GM12878 (cell line): Measurements from ENCODE around the gene DDX42. TPM values are rescaled to one million over a fixed set of nuclear protein-coding genes. Genes with fewer than 3 reads are reported as not detected.

Experiments used
- ATAC-seq: fragments of 200-7000 bp; cut with Tn5 transposase; 3 replicates; pipeline ENCODE4 v1.9.1; 2020; ENCODE audit warnings: mild to moderate bottlenecking, moderate library complexity
- BruUV-seq: library from RNA; stranded (reverse); fragments of 400-500 nt; replicated peaks from 2 replicates; lab custom pipeline; 2021; lab: Mats Ljungman, UMichigan
- CTCF ChIA-PET: fragments of 300-600 bp; sonication (Branson Sonifier 250); formaldehyde crosslinking; extraction: SDS; loops from one replicate; lab custom pipeline; 2021; ENCODE audit warnings: inconsistent platforms; lab: Yijun Ruan, JAX
- POLR2A ChIA-PET: fragments of 350-600 bp; formaldehyde crosslinking; extraction: SDS; loops from one replicate; lab custom pipeline; 2021; ENCODE audit warnings: inconsistent platforms; lab: Charles Lee
- RAD21 ChIA-PET: fragments of 300-600 bp; sonication (Branson Sonifier 250); formaldehyde crosslinking; loops from one replicate; lab custom pipeline; 2023; ENCODE audit warnings: antibody characterized with exemption; ENCODE audit not compliant: unreplicated experiment; lab: Charles Lee
- SMC1A ChIA-PET: fragments of 300-600 bp; sonication (Branson Sonifier 250); formaldehyde crosslinking; loops from one replicate; lab custom pipeline; 2023; ENCODE audit not compliant: unreplicated experiment, uncharacterized antibody; lab: Charles Lee
- DNase-seq: peaks from one replicate; pipeline ENCODE4 v3.0.0-alpha.2; 2011; ENCODE audit warnings: low read depth, low spot score
- FAIRE-seq: peaks from 3 replicates; lab custom pipeline; 2011; peaks lifted over from hg19 to GRCh38; lab: Jason Lieb, UNC
- H2AFZ ChIP-seq: 2 replicates; pipeline ENCODE4 v1.6.0; 2011; ENCODE audit warnings: low read depth, low read length, control low read depth; ENCODE audit not compliant: control insufficient read depth
- H3K27ac ChIP-seq: 2 replicates; pipeline ENCODE4 v1.5.1; 2011; ENCODE audit warnings: control low read depth; ENCODE audit not compliant: control insufficient read depth, insufficient read depth
- H3K27me3 ChIP-seq, 2 experiments: replicated peaks in 1 of 2; 2 replicates each; pipeline versions ENCODE4 v1.6.0 to v1.6.1; 2011; ENCODE audit warnings: low read length in 1 of 2; ENCODE audit not compliant: control insufficient read depth in 2 of 2, insufficient read depth in 2 of 2
- H3K36me3 ChIP-seq, 2 experiments: 2 replicates each; pipeline ENCODE4 v1.5.1; 2011; ENCODE audit warnings: low read length in 1 of 2; ENCODE audit not compliant: control insufficient read depth in 2 of 2, insufficient read depth in 2 of 2
- H3K4me1 ChIP-seq: 2 replicates; pipeline ENCODE4 v1.6.1; 2011; ENCODE audit warnings: mild to moderate bottlenecking, low read length, moderate library complexity, mixed read lengths; ENCODE audit not compliant: control insufficient read depth, insufficient read depth
- H3K4me2 ChIP-seq: 2 replicates; pipeline ENCODE4 v1.6.0; 2011; ENCODE audit warnings: control low read depth; ENCODE audit not compliant: control insufficient read depth, insufficient read depth
- H3K4me3 ChIP-seq: fragments of 200-600 bp; sonication (generic); 2 replicates; pipeline ENCODE4 v1.5.1; 2016
- H3K79me2 ChIP-seq: 2 replicates; pipeline ENCODE4 v1.6.0; 2011; ENCODE audit warnings: low read length; ENCODE audit not compliant: control insufficient read depth, insufficient read depth
- H3K9ac ChIP-seq: 2 replicates; pipeline ENCODE4 v1.8.0; 2011; ENCODE audit warnings: low read length, control low read depth, mixed read lengths; ENCODE audit not compliant: control insufficient read depth, insufficient read depth
- H3K9me3 ChIP-seq: replicated peaks from 3 replicates; pipeline ENCODE4 v1.5.1; 2011; ENCODE audit warnings: mild to moderate bottlenecking, low read length; ENCODE audit not compliant: control insufficient read depth, insufficient read depth
- H4K20me1 ChIP-seq: 2 replicates; pipeline ENCODE4 v1.6.0; 2011; ENCODE audit not compliant: control insufficient read depth, insufficient read depth
- ATF3 ChIP-seq: IDR thresholded peaks from 2 replicates; pipeline ENCODE4 v1.6.1; 2011; ENCODE audit warnings: low read depth, mild to moderate bottlenecking, low read length, moderate library complexity, borderline replicate concordance; ENCODE audit errors: extremely low read depth
- CHD1 ChIP-seq: IDR thresholded peaks from 2 replicates; pipeline ENCODE4 v1.6.1; 2012; ENCODE audit warnings: low read depth, low read length, improper control_type of control experiment
- CHD2 ChIP-seq: IDR thresholded peaks from 2 replicates; pipeline ENCODE4 v1.6.1; 2011; ENCODE audit warnings: low read depth, low read length, improper control_type of control experiment, borderline replicate concordance
- FOXM1 ChIP-seq: IDR thresholded peaks from 2 replicates; pipeline ENCODE4 v1.6.1; 2012; ENCODE audit warnings: low read depth, mild to moderate bottlenecking, inconsistent platforms, low read length, moderate library complexity
- GATAD2B ChIP-seq: fragments of 450-650 bp; conservative IDR thresholded peaks from 2 replicates; pipeline ENCODE4 v1.6.1; 2017; ENCODE audit warnings: low read depth, mild to moderate bottlenecking, moderate library complexity
- HCFC1 ChIP-seq: fragments of 150-350 bp; IDR thresholded peaks from 2 replicates; pipeline ENCODE4 v1.6.1; 2014; ENCODE audit warnings: low read length
- HDAC6 ChIP-seq: fragments of 200-600 bp; sonication (generic); IDR thresholded peaks from one replicate; pipeline ENCODE4 v1.8.0; 2017; ENCODE audit warnings: antibody characterized with exemption; ENCODE audit not compliant: unreplicated experiment
- JUNB ChIP-seq: IDR thresholded peaks from 2 replicates; pipeline ENCODE4 v1.6.1; 2016; ENCODE audit warnings: antibody characterized with exemption, mild to moderate bottlenecking
- PAX5 ChIP-seq: IDR thresholded peaks from 2 replicates; pipeline ENCODE4 v1.6.1; 2011; ENCODE audit warnings: low read depth, low read length, borderline replicate concordance
- RFX5 ChIP-seq: IDR thresholded peaks from 2 replicates; pipeline ENCODE4 v1.6.1; 2011; ENCODE audit warnings: low read depth, low read length, improper control_type of control experiment
- SKIL ChIP-seq: fragments of 450-650 bp; IDR thresholded peaks from 2 replicates; pipeline ENCODE4 v1.6.1; 2017; ENCODE audit warnings: mild to moderate bottlenecking, low read depth, inconsistent platforms; ENCODE audit not compliant: poor library complexity, severe bottlenecking
- SMAD5 ChIP-seq: IDR thresholded peaks from 2 replicates; pipeline ENCODE4 v1.6.1; 2016; ENCODE audit warnings: antibody characterized with exemption, low read depth
- SUPT20H ChIP-seq: IDR thresholded peaks from 2 replicates; pipeline ENCODE4 v1.6.1; 2011; ENCODE audit warnings: low read depth, mild to moderate bottlenecking, low read length, moderate library complexity, borderline replicate concordance; ENCODE audit not compliant: control insufficient read depth
- WRNIP1 ChIP-seq: IDR thresholded peaks from 2 replicates; pipeline ENCODE4 v1.6.1; 2011; ENCODE audit warnings: low read depth, low read length, improper control_type of control experiment, borderline replicate concordance
- ZBTB11 ChIP-seq: fragments of 450-650 bp; formaldehyde crosslinking; IDR thresholded peaks from 2 replicates; pipeline ENCODE4 v1.5.0; 2022; ENCODE audit warnings: mild to moderate bottlenecking, missing genetic modification characterization
- ZNF217 ChIP-seq: fragments of 450-650 bp; IDR thresholded peaks from 2 replicates; pipeline ENCODE4 v1.6.1; 2017; ENCODE audit warnings: antibody characterized with exemption, mild to moderate bottlenecking
- ZZZ3 ChIP-seq: IDR thresholded peaks from 2 replicates; pipeline ENCODE4 v1.6.1; 2011; ENCODE audit warnings: low read depth; ENCODE audit not compliant: control insufficient read depth, insufficient read length
- WGBS: methylation state at CpG from one replicate; pipeline ENCODE4 v1.1.6; 2016; ENCODE audit warnings: low lambda C conversion rate; ENCODE audit not compliant: insufficient replicate concordance, insufficient coverage; ENCODE audit errors: missing lambda C conversion rate; 5-methylcytosine and 5-hydroxymethylcytosine counted together
- in situ Hi-C: fragments of 300-500 bp; cut with MboI; formaldehyde crosslinking; loops from 9 replicates; pipeline ENCODE4 v1.14.3; 2018; ENCODE audit warnings: mixed read lengths
- intact Hi-C: fragments of 100-400 bp; cut with micrococcal nuclease; formaldehyde crosslinking; loops from one replicate; pipeline ENCODE4 v1.14.2; 2022; ENCODE audit not compliant: unreplicated experiment
- polyA plus RNA-seq, 11 experiments: library from polyadenylated mRNA; depleted of rRNA in 4 of 11; unstranded in 6 of 11; stranded (reverse) in 5 of 11; fragments of >200 nt; fragmentation: Nextera tagmentation in 4 of 11; fragmentation: Illumina TruSeq in 1 of 11; extraction: Ambion mirVana in 4 of 11; extraction: Trizol in 1 of 11; gene quantifications; 1 replicate in 1 of 11; 2 replicates in 10 of 11; pipeline versions ENCODE4 v1.2.1 to v1.2.3, GENCODE V29; 2011 to 2016; ENCODE audit warnings: inconsistent platforms in 2 of 11, missing spikeins in 2 of 11, low read depth in 1 of 11
- total RNA-seq, 4 experiments: library from RNA; depleted of rRNA in 3 of 4; stranded (reverse); fragments of >200 nt in 3 of 4; fragmentation: Illumina TruSeq in 1 of 4; extraction: Trizol in 1 of 4; gene quantifications; 2 replicates each; pipeline versions ENCODE4 v1.2.1 to v1.2.3, GENCODE V29; 2013 to 2021

The DDX42 gene
- total and polyA plus RNA-seq, 10 of the 15 experiments (the other 5 are each of a cell fraction or from before 2014, with no cell fraction given), result 14.6 to 147 (median 65.3) TPM

GRCh38 chr17:63816669-63817068, 42.7 kb downstream of the DDX42 start:
- no peak overlapping the region for H3K4me3 ChIP-seq
- H3K79me2 ChIP-seq, result no peaks in the 10 kb centered on the region
- CTCF ChIA-PET, result interaction anchor here (1.0 to 2.0 kb wide), 3 partner anchors 11 to 49 kb away, joined by 3 to 4 read pairs (median 3); partner anchors contain the start of gene FTSJ3
- ATAC-seq, result no peak
- SMC1A ChIA-PET, result interaction anchor here (2.0 kb wide), 1 partner anchor 52 kb away, joined by 5 read pairs; no protein-coding TSS in a partner anchor
- no TSS peak for BruUV-seq
- H3K27me3 ChIP-seq, result no peaks in the 10 kb centered on the region
- DNase-seq, result no peak
- 99% methylated on average over 4 of the region's 4 CpGs for WGBS
- POLR2A ChIA-PET, result interaction anchor here (0.5 kb wide), 1 partner anchor 27 kb away, joined by 3 read pairs; no protein-coding TSS in a partner anchor
- peaks cover 42 to 50% of the 10 kb centered on the region in 2 experiments for H3K36me3 ChIP-seq
- intact Hi-C loops (no loop called here), in situ Hi-C loops (no loop called here)
- no peak for FAIRE-seq
- H3K4me1 ChIP-seq, result no peaks in the 10 kb centered on the region
- TF ChIP-seq PAX5 (no peak), ZNF217 (no peak), FOXM1 (no peak), SUPT20H (no peak), HCFC1 (no peak), WRNIP1 (no peak), CHD1 (no peak), CHD2 (no peak), ZBTB11 (CRISPR knock-in tag) (no peak), SKIL (no peak), SMAD5 (no peak), ATF3 (no peak), JUNB (no peak), HDAC6 (no peak), ZZZ3 (no peak), RFX5 (no peak), GATAD2B (no peak)
- H4K20me1 ChIP-seq, result no peaks in the 10 kb centered on the region; the same call in 1 of the 2 replicates
- H3K4me2 ChIP-seq, result no peak overlapping the region
- RAD21 ChIA-PET, result no interaction called here
- no peak overlapping the region for H2AFZ ChIP-seq
- no peak overlapping the region for H3K9ac ChIP-seq
- no peak overlapping the region for H3K27ac ChIP-seq
- H3K9me3 ChIP-seq, result no peaks in the 10 kb centered on the region
